OCI-LY1 (cell line): ENCODE data around the gene CALCA.

Source experiments
- H2AFZ ChIP-seq: fragments of 200-600 bp; sonication (generic), shearing (Covaris generic); 2 replicates; pipeline ENCODE4 v1.6.0; 2014; ENCODE audit warnings: antibody characterized with exemption, mild to moderate bottlenecking, low read length
- H3F3A ChIP-seq: fragments of 200-600 bp; sonication (generic), shearing (Covaris generic); 2 replicates; pipeline ENCODE4 v1.6.0; 2014; ENCODE audit warnings: mild to moderate bottlenecking, antibody characterized with exemption, low read length, moderate library complexity; ENCODE audit not compliant: insufficient read depth
- H3K27ac ChIP-seq: fragments of 200-600 bp; sonication (generic); 2 replicates; pipeline ENCODE4 v1.5.1; 2014; ENCODE audit warnings: low read length, mixed run types, mild to moderate bottlenecking, low read depth; ENCODE audit not compliant: poor library complexity, severe bottlenecking
- H3K27me3 ChIP-seq: fragments of 200-600 bp; sonication (generic); 2 replicates; pipeline ENCODE4 v1.6.0; 2014; ENCODE audit warnings: antibody characterized with exemption, mild to moderate bottlenecking, low read length, moderate library complexity; ENCODE audit not compliant: insufficient read depth
- H3K36me3 ChIP-seq: fragments of 200-600 bp; sonication (generic); 2 replicates; pipeline ENCODE4 v1.6.1; 2014; ENCODE audit warnings: mild to moderate bottlenecking, antibody characterized with exemption, low read length, moderate library complexity, mixed read lengths; ENCODE audit not compliant: insufficient read depth
- H3K4me1 ChIP-seq: fragments of 200-600 bp; sonication (generic); 2 replicates; pipeline ENCODE4 v1.5.1; 2014; ENCODE audit warnings: mild to moderate bottlenecking, low read length, moderate library complexity; ENCODE audit not compliant: insufficient read depth, severe bottlenecking
- H3K4me2 ChIP-seq: fragments of 200-600 bp; sonication (generic), shearing (Covaris generic); 2 replicates; pipeline ENCODE4 v1.6.1; 2014; ENCODE audit warnings: low read length
- H3K4me3 ChIP-seq: fragments of 200-600 bp; sonication (generic); 2 replicates; pipeline ENCODE4 v1.5.1; 2014; ENCODE audit warnings: low read length, low read depth, mild to moderate bottlenecking, mixed read lengths; ENCODE audit not compliant: poor library complexity, severe bottlenecking
- H3K79me2 ChIP-seq: fragments of 200-600 bp; shearing (Covaris generic); 2 replicates; pipeline ENCODE4 v1.6.1; 2016; ENCODE audit warnings: mixed run types, low read length, mixed read lengths; ENCODE audit not compliant: insufficient read depth
- H3K9ac ChIP-seq: fragments of 200-600 bp; sonication (generic), shearing (Covaris generic); 2 replicates; pipeline ENCODE4 v1.6.1; 2014; ENCODE audit warnings: mild to moderate bottlenecking, low read length, mixed read lengths
- H3K9me2 ChIP-seq: fragments of 200-600 bp; sonication (generic), shearing (Covaris generic); 2 replicates; pipeline ENCODE4 v1.6.1; 2014; ENCODE audit warnings: low read depth, mild to moderate bottlenecking, low read length, mixed read lengths
- H3K9me3 ChIP-seq: fragments of 200-600 bp; shearing (Covaris generic); 2 replicates; pipeline ENCODE4 v1.6.1; 2014; ENCODE audit warnings: low read length, mixed read lengths
- H4K20me1 ChIP-seq: fragments of 200-600 bp; sonication (generic), shearing (Covaris generic); 2 replicates; pipeline ENCODE4 v1.6.0; 2016; ENCODE audit warnings: mild to moderate bottlenecking, low read length; ENCODE audit not compliant: insufficient read depth
- CTCF ChIP-seq: fragments of 200-600 bp; sonication (generic), shearing (Covaris generic); IDR thresholded peaks from 2 replicates; pipeline ENCODE4 v1.5.1; 2017; ENCODE audit warnings: mild to moderate bottlenecking, antibody characterized with exemption, low read length, moderate library complexity, mixed read lengths
- EZH2 ChIP-seq: fragments of 200-600 bp; sonication (generic), shearing (Covaris generic); IDR thresholded peaks from 2 replicates; pipeline ENCODE4 v1.8.0; 2017; ENCODE audit warnings: borderline replicate concordance, mixed run types, mild to moderate bottlenecking, antibody characterized with exemption, low read length, moderate library complexity, mixed read lengths

Gene CALCA

GRCh38 chr11:14969901-14970323, 2.2 kb downstream of the CALCA start:
- no peak overlapping the region for H3K4me2 ChIP-seq
- TF ChIP-seq CTCF (peak; percentile 80), EZH2 (no peak)

GRCh38 chr11:14967581-14968243, 4.4 kb downstream of the CALCA start:
- no peak overlapping the region for H2AFZ ChIP-seq
- H3K9me3 ChIP-seq: no peaks in the 10 kb centered on the region
- no peaks in the 10 kb centered on the region for H3K27me3 ChIP-seq
- H3K9ac ChIP-seq: no peak overlapping the region
- H3K4me1 ChIP-seq: no peaks in the 10 kb centered on the region
- no peak overlapping the region for H3K4me3 ChIP-seq
- H3K79me2 ChIP-seq: no peaks in the 10 kb centered on the region
- no peak for TF ChIP-seq EZH2
- TF ChIP-seq CTCF: no peak
- H3K27ac ChIP-seq: no peak overlapping the region
- H3K9me2 ChIP-seq: no peaks in the 10 kb centered on the region
- H3F3A ChIP-seq: no peaks in the 10 kb centered on the region
- H3K4me2 ChIP-seq: no peak overlapping the region
- H3K36me3 ChIP-seq: no peaks in the 10 kb centered on the region
- H4K20me1 ChIP-seq: no peaks in the 10 kb centered on the region

More at GRCh38 chr11:14969901-14970323, 2.2 kb downstream of the CALCA start:
- Histone ChIP-seq H3K9me2 (no peaks in the 10 kb centered on the region), H3K27me3 (no peaks in the 10 kb centered on the region), H3K4me3 (no peak overlapping the region), H3K79me2 (no peaks in the 10 kb centered on the region), H3K27ac (no peak overlapping the region), H3K36me3 (no peaks in the 10 kb centered on the region), H3K9ac (no peak overlapping the region), H2AFZ (no peak overlapping the region), H3K9me3 (no peaks in the 10 kb centered on the region), H3K4me1 (no peaks in the 10 kb centered on the region), H4K20me1 (no peaks in the 10 kb centered on the region), H3F3A (no peaks in the 10 kb centered on the region)

DNA sequence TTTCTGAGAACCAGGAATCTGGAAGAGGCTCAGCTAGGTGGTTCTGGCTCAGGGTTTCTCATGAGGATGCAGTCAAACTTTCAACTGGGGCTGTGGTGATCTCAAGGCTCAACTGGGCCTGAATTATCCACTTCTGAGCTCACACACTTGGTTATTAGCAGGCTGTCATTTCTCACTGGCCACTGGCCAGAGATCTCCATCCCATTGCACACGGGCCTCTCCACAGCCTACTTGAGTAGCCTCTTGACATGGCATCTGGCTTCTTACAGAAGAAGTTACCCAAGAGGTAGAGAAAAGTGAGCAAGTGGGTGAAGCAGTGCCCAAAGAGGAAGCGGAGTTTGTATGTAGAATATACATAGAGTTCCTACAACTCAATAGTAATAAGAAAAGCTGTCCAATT, 16.0 kb downstream of the CALCA start:
- H3K27ac ChIP-seq: no peak overlapping the region
- no peaks in the 10 kb centered on the region for H3K9me2 ChIP-seq
- no peaks in the 10 kb centered on the region for H3K79me2 ChIP-seq
- H2AFZ ChIP-seq: no peak overlapping the region
- H3K27me3 ChIP-seq: no peaks in the 10 kb centered on the region
- H3K4me2 ChIP-seq: no peak overlapping the region
- no peak overlapping the region for H3K4me3 ChIP-seq
- H3K4me1 ChIP-seq: no peaks in the 10 kb centered on the region
- no peaks in the 10 kb centered on the region for H3K9me3 ChIP-seq
- no peaks in the 10 kb centered on the region for H3F3A ChIP-seq
- TF ChIP-seq EZH2 (no peak), CTCF (no peak)
- H4K20me1 ChIP-seq: no peaks in the 10 kb centered on the region
- H3K36me3 ChIP-seq: no peaks in the 10 kb centered on the region
- H3K9ac ChIP-seq: no peak overlapping the region
